ENCODE measurements around the gene KRTAP9-3. TPM values are rescaled to one million over a fixed set of nuclear protein-coding genes. Genes with fewer than 3 reads are reported as not detected.
"Not testable (repeated sequence)": the region's sequence is repeated elsewhere in the genome, so short reads cannot be mapped to it uniquely, and the experiment has no call there.

Gene KRTAP9-3
- polyA plus RNA-seq, 1 donor from 2014 or later = not detected

DNA sequence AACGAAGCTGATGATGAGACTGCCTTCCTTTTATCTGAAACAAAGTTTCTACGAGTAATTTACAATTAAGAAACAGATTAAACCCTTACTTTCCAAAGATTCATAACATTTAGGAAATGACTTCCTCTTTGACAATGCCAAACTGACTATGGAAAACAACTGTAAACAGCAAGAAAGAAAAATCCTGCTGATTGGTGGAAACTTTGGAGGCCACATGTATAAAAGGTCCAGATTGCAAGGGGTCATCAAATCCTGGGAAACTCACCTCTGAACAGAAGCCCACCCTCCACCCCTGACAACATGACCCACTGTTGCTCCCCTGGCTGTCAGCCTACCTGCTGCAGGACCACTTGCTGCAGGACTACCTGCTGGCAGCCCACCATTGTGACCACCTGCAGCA, 32.8 kb downstream of the KRTAP9-3 start, which contains the start of gene KRTAP9-6:
Gene KRTAP9-6, plus strand, starts transcription at position 301 of the 400 bp plus-strand sequence. Its CDS starts 0 bp downstream, at position 301.
- Histone ChIP-seq H3K4me2 (ENCODE audit: low read length) (no peak within 1 kb of the TSS), H3K27ac (ENCODE audit: low read length) (no peak within 1 kb of the TSS), H3K9me2 (ENCODE audit: insufficient read depth, low read length) (no peaks in the 10 kb centered on the region), H3K36me3 (ENCODE audit: insufficient read depth, low read length) (no peaks in the 10 kb centered on the region), H3K9me3 (ENCODE audit: low read length) (no peaks in the 10 kb centered on the region), H3K9ac (ENCODE audit: low read length) (no peak within 1 kb of the TSS), H3F3A (ENCODE audit: insufficient read depth, low read length, poor library complexity, severe bottlenecking) (no peaks in the 10 kb centered on the region), H4K20me1 (ENCODE audit: insufficient read depth) (no peaks in the 10 kb centered on the region), H3K4me3 (ENCODE audit: low read length) (no peak within 1 kb of the TSS), H3K27me3 (ENCODE audit: insufficient read depth, low read depth, low read length) (no peaks in the 10 kb centered on the region), H3K79me2 (replicated peaks; ENCODE audit: insufficient read depth, low read length) (no peaks in the 10 kb centered on the region), H2AFZ (ENCODE audit: low read depth, low read length) (no peak within 1 kb of the TSS)
- TF ChIP-seq TAF1 (IDR thresholded peaks at IDR 0.05; ENCODE audit: low read depth) (no peak), MXI1 (conservative IDR thresholded peaks at IDR 0.05; ENCODE audit: poor library complexity, severe bottlenecking) (no peak), EP300 (conservative IDR thresholded peaks at IDR 0.05; ENCODE audit: poor library complexity, severe bottlenecking) (no peak), SMC3 (conservative IDR thresholded peaks at IDR 0.05; ENCODE audit: poor library complexity) (no peak), POLR2AphosphoS5 (IDR thresholded peaks at IDR 0.05) (no peak), EZH2 (IDR thresholded peaks at IDR 0.05; ENCODE audit: borderline replicate concordance, insufficient read depth, low read length, poor library complexity, severe bottlenecking) (no peak), RAD21 (conservative IDR thresholded peaks at IDR 0.05) (no peak)
- TF ChIP-seq, protein P1, sequence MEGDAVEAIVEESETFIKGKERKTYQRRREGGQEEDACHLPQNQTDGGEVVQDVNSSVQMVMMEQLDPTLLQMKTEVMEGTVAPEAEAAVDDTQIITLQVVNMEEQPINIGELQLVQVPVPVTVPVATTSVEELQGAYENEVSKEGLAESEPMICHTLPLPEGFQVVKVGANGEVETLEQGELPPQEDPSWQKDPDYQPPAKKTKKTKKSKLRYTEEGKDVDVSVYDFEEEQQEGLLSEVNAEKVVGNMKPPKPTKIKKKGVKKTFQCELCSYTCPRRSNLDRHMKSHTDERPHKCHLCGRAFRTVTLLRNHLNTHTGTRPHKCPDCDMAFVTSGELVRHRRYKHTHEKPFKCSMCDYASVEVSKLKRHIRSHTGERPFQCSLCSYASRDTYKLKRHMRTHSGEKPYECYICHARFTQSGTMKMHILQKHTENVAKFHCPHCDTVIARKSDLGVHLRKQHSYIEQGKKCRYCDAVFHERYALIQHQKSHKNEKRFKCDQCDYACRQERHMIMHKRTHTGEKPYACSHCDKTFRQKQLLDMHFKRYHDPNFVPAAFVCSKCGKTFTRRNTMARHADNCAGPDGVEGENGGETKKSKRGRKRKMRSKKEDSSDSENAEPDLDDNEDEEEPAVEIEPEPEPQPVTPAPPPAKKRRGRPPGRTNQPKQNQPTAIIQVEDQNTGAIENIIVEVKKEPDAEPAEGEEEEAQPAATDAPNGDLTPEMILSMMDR (IDR thresholded peaks at IDR 0.05; ENCODE audit: poor library complexity, severe bottlenecking) = no peak
- TF ChIP-seq, protein P2, sequence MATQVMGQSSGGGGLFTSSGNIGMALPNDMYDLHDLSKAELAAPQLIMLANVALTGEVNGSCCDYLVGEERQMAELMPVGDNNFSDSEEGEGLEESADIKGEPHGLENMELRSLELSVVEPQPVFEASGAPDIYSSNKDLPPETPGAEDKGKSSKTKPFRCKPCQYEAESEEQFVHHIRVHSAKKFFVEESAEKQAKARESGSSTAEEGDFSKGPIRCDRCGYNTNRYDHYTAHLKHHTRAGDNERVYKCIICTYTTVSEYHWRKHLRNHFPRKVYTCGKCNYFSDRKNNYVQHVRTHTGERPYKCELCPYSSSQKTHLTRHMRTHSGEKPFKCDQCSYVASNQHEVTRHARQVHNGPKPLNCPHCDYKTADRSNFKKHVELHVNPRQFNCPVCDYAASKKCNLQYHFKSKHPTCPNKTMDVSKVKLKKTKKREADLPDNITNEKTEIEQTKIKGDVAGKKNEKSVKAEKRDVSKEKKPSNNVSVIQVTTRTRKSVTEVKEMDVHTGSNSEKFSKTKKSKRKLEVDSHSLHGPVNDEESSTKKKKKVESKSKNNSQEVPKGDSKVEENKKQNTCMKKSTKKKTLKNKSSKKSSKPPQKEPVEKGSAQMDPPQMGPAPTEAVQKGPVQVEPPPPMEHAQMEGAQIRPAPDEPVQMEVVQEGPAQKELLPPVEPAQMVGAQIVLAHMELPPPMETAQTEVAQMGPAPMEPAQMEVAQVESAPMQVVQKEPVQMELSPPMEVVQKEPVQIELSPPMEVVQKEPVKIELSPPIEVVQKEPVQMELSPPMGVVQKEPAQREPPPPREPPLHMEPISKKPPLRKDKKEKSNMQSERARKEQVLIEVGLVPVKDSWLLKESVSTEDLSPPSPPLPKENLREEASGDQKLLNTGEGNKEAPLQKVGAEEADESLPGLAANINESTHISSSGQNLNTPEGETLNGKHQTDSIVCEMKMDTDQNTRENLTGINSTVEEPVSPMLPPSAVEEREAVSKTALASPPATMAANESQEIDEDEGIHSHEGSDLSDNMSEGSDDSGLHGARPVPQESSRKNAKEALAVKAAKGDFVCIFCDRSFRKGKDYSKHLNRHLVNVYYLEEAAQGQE (IDR thresholded peaks at IDR 0.05; ENCODE audit: borderline replicate concordance) = no peak

DNA sequence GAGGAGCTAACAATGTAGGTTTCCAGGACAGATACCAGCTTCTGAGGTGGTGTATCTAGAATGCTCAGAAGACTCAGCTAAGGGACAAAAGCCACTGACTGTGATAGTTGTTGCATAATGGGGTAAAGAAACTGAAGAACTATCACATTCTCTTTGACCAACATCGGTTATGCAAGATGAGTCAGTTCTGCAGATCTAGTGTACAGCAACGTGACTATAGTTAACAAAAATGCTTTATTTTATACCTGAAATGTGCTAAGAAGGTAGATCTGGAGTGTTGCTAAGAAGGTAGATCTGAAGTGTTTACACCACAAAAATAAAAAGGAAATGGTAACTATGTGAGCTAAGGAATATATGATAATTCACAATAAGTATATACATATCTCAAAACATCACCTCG, 35.5 kb downstream of the KRTAP9-3 start:
- no peaks in the 10 kb centered on the region for H3K9me3 ChIP-seq (ENCODE audit: low read length)
- H3K4me3 ChIP-seq (ENCODE audit: low read length) = no peak overlapping the region
- no peak overlapping the region for H2AFZ ChIP-seq (ENCODE audit: low read depth, low read length)
- H3K9ac ChIP-seq (ENCODE audit: low read length) = no peak overlapping the region
- TF ChIP-seq RAD21 (conservative IDR thresholded peaks at IDR 0.05) (no peak), POLR2AphosphoS5 (IDR thresholded peaks at IDR 0.05) (no peak), SMC3 (conservative IDR thresholded peaks at IDR 0.05; ENCODE audit: poor library complexity) (no peak), EP300 (conservative IDR thresholded peaks at IDR 0.05; ENCODE audit: poor library complexity, severe bottlenecking) (no peak), MXI1 (conservative IDR thresholded peaks at IDR 0.05; ENCODE audit: poor library complexity, severe bottlenecking) (no peak), TAF1 (IDR thresholded peaks at IDR 0.05; ENCODE audit: low read depth) (no peak), EZH2 (IDR thresholded peaks at IDR 0.05; ENCODE audit: borderline replicate concordance, insufficient read depth, low read length, poor library complexity, severe bottlenecking) (no peak)
- TF ChIP-seq, protein P1 (IDR thresholded peaks at IDR 0.05; ENCODE audit: poor library complexity, severe bottlenecking) = no peak
- TF ChIP-seq, protein P2 (IDR thresholded peaks at IDR 0.05; ENCODE audit: borderline replicate concordance) = no peak
- no peak overlapping the region for H3K4me2 ChIP-seq (ENCODE audit: low read length)
- no peaks in the 10 kb centered on the region for H3K9me2 ChIP-seq (ENCODE audit: insufficient read depth, low read length)
- H4K20me1 ChIP-seq (ENCODE audit: insufficient read depth) = no peaks in the 10 kb centered on the region
- H3K79me2 ChIP-seq (replicated peaks; ENCODE audit: insufficient read depth, low read length) = no peaks in the 10 kb centered on the region
- no peak overlapping the region for H3K27ac ChIP-seq (ENCODE audit: low read length)
- H3K36me3 ChIP-seq (ENCODE audit: insufficient read depth, low read length) = no peaks in the 10 kb centered on the region
- H3F3A ChIP-seq (ENCODE audit: insufficient read depth, low read length, poor library complexity, severe bottlenecking) = no peaks in the 10 kb centered on the region
- no peaks in the 10 kb centered on the region for H3K27me3 ChIP-seq (ENCODE audit: insufficient read depth, low read depth, low read length)

DNA sequence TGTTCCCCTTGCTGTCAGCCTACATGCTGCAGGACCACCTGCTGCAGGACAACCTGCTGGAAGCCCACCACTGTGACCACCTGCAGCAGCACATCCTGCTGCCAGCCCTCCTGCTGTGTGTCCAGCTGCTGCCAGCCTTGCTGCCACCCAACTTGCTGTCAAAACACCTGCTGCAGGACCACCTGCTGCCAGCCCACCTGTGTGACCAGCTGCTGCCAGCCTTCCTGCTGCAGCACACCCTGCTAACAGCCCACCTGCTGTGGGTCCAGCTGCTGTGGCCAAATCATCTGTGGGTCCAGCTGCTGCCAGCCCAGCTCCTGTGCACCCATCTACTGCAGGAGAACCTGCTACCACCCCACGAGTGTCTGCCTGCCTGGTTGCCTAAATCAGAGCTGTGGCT, 39.1 kb downstream of the KRTAP9-3 start:
- H3F3A ChIP-seq (ENCODE audit: insufficient read depth, low read length, poor library complexity, severe bottlenecking); H4K20me1 ChIP-seq (ENCODE audit: insufficient read depth); H3K4me2 ChIP-seq (ENCODE audit: low read length); H3K9ac ChIP-seq (ENCODE audit: low read length); H3K9me2 ChIP-seq (ENCODE audit: insufficient read depth, low read length); H3K79me2 ChIP-seq (replicated peaks; ENCODE audit: insufficient read depth, low read length); H3K36me3 ChIP-seq (ENCODE audit: insufficient read depth, low read length); H3K9me3 ChIP-seq (ENCODE audit: low read length); H3K4me3 ChIP-seq (ENCODE audit: low read length); H3K27me3 ChIP-seq (ENCODE audit: insufficient read depth, low read depth, low read length); H3K27ac ChIP-seq (ENCODE audit: low read length); H2AFZ ChIP-seq (ENCODE audit: low read depth, low read length): not testable (repeated sequence)

Measured in neural cell (in vitro differentiated cells).